ENCODE measurements around the gene RTRAF.

The RTRAF gene

GRCh38 chr14:51989293-51990234, at the start of gene RTRAF:
TSS of gene RTRAF (plus strand) at chr14:51989546. CDS start at chr14:51989640, 94 bp downstream.
- DNase-seq: peak; percentile 89

GRCh38 chr14:51939755-51940301, 49.5 kb upstream of the RTRAF start:
- DNase-seq: no peak

- no peak for DNase-seq
These were observed 46.4 kb upstream of the RTRAF start for GRCh38 chr14:51942971-51943370.

- DNase-seq: no peak
These were observed 39.3 kb upstream of the RTRAF start for GRCh38 chr14:51950007-51950406.

- no peak for DNase-seq
These were observed 37.7 kb upstream of the RTRAF start for GRCh38 chr14:51951656-51952055.

- no peak for DNase-seq
These were observed 35.3 kb upstream of the RTRAF start for GRCh38 chr14:51954031-51954430.

- no peak for DNase-seq
These were observed 34.7 kb upstream of the RTRAF start for GRCh38 chr14:51954657-51955056.

- no peak for DNase-seq
These were observed 31.4 kb upstream of the RTRAF start for GRCh38 chr14:51957950-51958349.

GRCh38 chr14:51959928-51960327, 29.4 kb upstream of the RTRAF start:
- no peak for DNase-seq

GRCh38 chr14:51960866-51961265, 28.5 kb upstream of the RTRAF start:
- no peak for DNase-seq

- no peak for DNase-seq
These were observed 26.6 kb upstream of the RTRAF start for GRCh38 chr14:51962711-51963110.

GRCh38 chr14:51963286-51963685, 26.1 kb upstream of the RTRAF start:
- no peak for DNase-seq

GRCh38 chr14:51967521-51967920, 21.8 kb upstream of the RTRAF start:
- no peak for DNase-seq

GRCh38 chr14:51969852-51970540, 19.4 kb upstream of the RTRAF start:
- DNase-seq: no peak

GRCh38 chr14:51972566-51972965, 16.8 kb upstream of the RTRAF start:
- no peak for DNase-seq

- no peak for DNase-seq
These were observed 12.3 kb upstream of the RTRAF start for GRCh38 chr14:51977075-51977474.

GRCh38 chr14:51978681-51979085, 10.7 kb upstream of the RTRAF start:
- no peak for DNase-seq

GRCh38 chr14:51979088-51979709, 10.1 kb upstream of the RTRAF start:
- DNase-seq: peak; percentile 82

GRCh38 chr14:51981218-51981854, 8.0 kb upstream of the RTRAF start:
- DNase-seq: no peak

- no peak for DNase-seq
These were observed 1.1 kb upstream of the RTRAF start for GRCh38 chr14:51988221-51988620.

GRCh38 chr14:51990488-51990887, 1.1 kb downstream of the RTRAF start:
- DNase-seq: no peak

GRCh38 chr14:51993285-51993920, 4.1 kb downstream of the RTRAF start:
- no peak for DNase-seq
